GM18909 (cell line): ENCODE results near the gene PHAF1.

Source experiments
- ATAC-seq: cut with Tn5 transposase; IDR thresholded peaks from one replicate; pipeline ENCODE4 v1.9.1; 2021; ENCODE audit warnings: mild to moderate bottlenecking; ENCODE audit not compliant: unreplicated experiment, poor library complexity

Gene PHAF1

DNA sequence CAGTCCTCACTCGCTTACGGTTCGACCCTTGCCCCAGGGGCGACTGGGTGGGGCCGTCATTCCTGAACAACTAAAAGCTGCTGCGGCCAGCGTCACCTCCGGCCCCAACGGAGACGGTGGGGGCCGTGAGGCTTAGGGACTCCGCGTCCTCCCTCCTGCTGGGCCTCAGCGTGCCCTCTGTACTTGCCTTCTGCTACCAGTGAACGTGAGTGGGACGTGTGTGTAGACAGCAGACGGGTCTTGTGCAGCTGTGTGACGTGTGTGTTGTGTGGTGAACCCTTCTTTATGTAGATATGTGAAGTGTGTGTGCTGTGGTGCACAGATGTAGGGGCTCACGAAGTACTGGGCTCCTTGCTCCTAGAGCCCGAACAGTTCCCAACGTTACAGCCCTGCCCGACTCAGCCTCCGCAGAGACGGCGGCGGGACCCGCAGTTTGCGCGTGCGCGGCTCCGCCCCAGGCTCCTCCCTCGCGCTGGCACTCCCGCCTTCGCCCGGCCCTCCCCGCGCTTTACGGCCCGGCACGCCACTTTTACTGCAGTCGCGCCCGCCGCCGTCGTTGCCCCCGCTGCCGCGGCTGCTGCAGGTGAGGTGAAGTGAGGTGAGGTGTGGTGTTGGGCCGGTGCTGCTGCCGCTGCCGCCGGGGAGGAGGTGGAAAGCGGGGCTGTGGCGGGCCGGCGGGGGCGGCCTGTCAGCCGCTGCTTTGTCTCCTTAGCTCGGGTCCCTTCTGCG is at the start of gene PHAF1:
Gene PHAF1 (plus strand): TSS at position 535 of the 729 bp plus-strand sequence. CDS start 235 bp downstream, outside the sequence.
- ATAC-seq: peak; percentile 79

DNA sequence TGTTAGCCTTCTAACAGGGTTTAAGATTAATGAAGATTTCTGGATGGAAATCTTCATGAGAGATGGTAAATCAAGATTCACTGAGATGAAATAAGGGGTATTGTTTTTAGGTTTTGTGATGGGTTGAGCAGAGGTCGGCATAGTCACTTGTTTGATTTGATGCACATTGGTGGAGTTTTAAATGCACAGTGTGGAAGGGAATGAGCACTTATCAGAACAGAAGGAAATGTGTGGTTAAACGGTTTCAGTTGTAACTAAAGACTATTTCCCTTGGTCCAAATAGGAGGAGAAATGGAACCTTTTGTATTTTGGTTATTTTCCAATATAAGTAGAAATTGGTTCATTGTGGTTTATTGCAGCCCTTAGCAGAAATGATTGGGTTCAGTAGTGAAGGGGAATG is 46.7 kb upstream of the PHAF1 start:
- no peak for ATAC-seq

DNA sequence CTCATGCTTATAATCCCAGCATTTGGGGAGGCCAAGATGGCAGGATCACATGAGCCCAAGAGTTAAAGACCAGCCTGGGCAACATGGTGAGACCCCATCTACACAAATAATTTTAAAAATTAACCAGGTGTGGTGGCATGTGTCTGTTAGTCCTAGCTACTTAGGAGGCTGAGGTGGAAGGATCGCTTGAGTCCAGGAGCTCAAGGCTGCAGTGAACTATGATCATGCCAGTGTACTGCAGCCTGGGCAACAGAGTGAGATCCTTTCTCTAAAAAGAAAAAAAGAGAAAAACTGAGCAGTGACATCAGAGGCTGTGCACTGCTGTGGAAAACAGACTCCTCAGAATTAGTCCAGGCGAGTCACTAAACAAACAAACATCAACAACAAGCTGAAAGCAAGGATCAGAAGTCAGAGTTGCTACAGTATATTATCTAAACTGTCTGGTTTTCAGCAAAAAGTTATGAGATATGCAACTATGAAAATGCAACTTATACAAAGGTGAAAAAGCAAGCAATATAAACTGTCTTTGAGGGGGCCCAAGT is 41.5 kb upstream of the PHAF1 start:
- ATAC-seq: no peak

DNA sequence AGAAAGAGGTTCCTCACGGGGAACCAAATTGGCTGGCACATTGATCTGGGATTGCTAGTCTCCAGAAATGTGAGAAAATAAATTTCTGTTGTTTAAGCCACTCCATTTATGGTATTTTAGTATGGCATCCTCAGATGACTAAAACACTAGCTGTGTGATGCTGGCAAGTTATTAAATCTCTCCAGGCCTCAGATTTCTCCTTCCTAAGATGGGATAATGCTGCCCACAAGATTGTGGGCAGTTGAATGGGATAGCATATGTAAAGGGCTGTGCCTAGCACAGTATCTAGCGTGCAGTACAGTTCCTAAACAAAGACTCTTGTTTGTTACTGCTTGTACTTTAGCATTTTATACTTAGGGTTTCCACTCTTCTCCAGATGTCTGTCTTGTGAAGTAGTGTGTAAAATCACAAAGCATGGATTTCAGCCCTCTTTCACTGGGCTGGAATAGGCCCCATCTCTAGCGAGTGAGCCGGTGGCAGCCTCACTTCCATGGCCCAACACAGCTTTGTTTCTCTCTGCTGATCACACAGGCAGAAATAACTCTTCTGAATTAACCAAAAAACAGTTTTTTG is 38.2 kb upstream of the PHAF1 start:
- no peak for ATAC-seq

DNA sequence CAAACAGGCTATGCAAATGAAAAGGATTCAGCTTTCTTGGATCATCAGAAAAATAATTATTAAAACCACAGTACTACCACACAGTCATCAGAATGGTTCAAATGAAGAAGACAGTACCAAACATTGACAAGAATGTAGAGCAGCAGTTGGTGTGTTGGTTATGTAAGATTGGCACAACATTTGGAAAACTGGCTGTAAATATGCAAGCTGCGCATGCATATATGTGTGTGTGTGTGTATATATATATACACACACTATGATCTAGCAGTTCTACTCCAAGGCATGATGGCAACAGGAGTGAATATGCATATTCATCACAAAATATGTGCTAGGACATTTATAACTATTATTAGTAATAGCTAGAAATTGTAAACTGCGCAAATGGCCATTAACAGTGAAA is 34.4 kb upstream of the PHAF1 start:
- ATAC-seq: no peak

DNA sequence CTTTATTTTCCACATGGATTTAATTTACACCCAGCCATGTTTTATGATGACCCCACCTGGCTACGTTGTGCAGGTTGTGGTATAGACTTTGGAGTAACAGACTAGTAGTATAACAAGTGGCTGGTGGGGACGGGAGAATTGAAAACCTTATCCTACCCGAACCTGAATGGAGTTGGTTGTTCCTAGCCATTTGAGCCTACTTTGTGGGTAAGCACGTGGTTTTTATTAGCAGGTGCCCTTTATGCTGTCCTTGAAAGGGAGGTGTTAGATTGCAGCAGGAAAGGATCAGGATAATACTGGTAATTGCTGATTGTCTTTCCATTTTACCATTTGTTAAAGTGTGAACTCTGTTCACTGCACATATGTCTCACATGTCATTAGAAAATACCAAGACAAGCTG is 31.9 kb upstream of the PHAF1 start:
- no peak for ATAC-seq

DNA sequence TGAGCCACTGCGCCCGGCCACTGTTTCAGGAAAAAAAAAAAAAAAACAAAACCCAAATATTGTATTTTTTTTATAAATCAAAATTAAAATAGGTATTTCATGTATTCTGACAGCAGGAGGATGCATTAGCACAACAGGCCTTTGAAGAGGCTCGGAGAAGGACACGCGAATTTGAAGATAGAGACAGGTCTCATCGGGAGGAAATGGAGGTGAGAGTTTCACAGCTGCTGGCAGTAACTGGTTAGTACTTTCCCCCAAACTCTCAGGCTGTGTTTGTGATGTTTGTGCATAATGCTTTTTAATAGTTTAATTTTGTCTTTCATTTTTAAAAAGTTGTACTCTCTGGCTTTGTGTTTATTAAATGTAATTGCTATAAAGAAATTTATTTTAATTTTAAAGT is 27.6 kb upstream of the PHAF1 start:
- ATAC-seq: no peak

DNA sequence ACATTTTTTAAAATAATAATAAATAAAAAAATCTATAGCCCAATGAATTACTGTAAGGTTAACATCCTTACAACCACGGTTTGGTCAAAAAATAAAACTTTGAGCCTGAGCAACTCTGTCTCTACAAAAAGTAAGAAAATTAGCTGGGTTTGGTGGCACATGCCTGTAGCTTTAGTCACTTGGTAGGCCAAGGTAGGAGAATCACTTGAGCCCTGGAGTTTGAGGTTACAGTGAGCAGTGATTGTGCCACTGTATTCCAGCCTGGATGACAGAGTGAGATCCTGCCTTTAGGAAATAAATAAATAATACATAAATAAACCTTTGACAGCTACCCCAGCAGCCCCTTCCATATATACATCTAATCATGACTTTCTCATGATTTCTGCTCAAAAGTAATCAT is 26.9 kb upstream of the PHAF1 start:
- no peak for ATAC-seq

DNA sequence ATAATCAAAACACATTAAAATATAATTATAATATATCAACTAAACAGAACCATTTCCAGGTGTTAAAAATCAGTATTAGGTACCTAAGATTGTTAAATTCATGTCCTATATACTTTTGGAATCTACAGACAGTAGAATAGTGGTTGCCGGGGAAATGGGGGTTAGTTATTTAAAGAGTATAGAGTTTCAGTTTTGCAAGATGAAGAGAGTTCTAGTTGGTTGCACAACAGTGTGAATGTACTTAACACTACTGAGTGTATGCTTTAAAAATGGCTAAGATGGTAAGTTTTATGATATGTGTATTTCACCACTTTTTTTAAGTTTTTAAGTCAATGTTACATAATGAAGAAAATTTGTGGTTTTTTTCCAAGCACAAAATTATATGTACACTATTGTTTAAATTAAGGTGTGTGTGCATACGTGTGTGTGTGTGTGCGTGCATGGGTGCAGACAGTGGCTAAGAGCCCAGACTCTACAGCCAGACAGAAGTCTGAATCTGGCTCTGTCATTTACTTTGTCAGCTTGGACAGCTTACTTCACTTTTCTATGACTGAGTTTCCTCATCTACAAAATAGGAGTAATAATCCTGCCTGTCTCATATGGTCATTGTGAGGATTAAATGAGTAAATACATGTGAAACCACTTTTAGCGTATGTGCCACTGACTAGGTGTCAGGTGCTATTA is 25.3 kb upstream of the PHAF1 start:
- peak; percentile 70 for ATAC-seq

DNA sequence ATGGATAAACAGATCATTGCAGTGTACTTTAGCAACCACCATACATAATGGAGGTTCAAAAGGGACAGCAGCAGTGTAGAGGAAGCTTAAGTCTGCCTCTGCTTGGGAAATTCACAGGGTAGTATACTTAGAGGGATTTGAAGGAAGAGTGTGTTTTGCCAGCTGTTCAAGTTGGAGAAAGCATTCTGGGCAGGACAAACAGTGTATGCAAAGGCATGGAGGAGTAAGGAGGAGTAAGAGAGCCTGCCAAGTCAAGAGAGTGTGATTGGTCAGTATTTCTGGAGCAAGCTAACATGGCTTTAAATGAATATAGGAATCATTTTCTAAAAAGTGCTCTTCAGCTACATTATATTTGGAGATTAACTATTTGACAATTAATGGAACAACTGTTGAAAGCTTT is 22.9 kb upstream of the PHAF1 start:
- no peak for ATAC-seq

DNA sequence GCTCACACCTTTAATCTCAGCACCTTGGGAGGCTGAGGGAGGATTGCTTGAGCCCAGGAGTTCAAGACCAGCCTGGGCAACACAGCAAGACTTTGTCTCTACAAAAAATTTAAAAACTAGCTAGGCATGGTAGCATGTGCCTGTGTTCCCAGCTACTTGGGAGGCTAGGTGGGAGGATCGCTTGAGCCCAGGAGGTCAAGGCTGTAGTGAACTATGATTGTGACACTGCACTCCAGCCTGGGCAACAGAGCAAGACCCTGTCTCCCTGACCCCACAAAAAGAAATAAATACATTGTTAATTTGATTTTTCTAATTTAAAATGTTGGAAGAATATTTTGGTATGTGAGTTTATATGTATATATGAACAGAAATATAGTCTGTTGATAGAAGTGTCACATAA is 22.4 kb upstream of the PHAF1 start:
- ATAC-seq: no peak

DNA sequence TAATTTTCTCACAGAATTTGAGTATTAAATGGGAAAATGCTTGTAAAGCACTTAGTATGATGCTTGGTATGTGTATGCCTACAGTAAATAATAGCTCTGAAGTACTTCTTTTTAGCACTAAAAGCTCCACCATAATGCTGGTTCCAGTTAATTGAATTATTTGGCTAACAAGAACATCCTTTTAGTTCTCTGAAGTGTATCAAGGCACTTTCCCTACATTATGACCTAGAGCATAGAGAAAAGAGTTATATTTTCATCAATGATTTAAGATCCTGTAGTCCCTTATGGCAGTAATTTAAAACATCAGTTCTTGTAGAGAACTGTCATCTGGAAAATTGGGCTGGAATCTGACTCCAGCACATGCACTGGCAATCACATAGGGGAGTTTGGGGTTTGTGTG is 21.9 kb upstream of the PHAF1 start:
- no peak for ATAC-seq

DNA sequence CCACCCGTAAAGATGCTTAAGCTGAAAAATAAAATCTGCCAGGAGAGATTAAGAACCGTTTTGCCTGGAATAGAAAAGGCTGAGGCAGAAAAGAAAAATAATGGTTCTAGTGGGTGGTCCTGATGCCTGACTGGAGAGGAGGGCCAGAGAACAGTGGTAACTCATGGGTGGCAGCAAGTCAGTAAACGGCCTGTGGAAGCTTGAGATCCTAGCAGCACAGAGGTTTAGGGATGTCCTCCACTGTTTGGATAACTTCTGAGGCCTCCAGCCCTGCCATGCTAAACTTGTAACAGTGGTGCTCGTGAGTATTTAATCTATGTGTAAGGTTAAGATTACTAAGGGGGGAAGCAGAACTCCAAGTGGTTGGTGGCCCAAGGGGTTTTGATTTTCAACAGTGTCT is 21.2 kb upstream of the PHAF1 start:
- ATAC-seq: no peak

DNA sequence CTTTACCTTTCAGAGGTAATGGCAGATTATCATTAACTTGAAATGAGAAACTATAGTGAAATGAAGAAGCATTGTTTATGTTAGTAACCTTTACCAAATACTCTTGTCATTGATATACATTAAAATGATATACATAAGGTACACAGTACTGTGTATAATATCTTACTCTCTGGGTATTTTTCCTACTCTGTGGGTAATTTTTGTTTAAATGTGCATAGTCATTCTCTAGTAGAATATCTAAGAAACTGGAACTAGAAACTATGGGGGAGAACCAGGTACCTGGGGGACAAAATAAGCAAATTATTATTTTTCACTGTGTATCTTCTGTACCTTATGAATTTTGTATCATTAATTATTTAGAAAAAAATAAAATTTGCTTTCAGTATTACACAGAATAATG is 20.6 kb upstream of the PHAF1 start:
- no peak for ATAC-seq

DNA sequence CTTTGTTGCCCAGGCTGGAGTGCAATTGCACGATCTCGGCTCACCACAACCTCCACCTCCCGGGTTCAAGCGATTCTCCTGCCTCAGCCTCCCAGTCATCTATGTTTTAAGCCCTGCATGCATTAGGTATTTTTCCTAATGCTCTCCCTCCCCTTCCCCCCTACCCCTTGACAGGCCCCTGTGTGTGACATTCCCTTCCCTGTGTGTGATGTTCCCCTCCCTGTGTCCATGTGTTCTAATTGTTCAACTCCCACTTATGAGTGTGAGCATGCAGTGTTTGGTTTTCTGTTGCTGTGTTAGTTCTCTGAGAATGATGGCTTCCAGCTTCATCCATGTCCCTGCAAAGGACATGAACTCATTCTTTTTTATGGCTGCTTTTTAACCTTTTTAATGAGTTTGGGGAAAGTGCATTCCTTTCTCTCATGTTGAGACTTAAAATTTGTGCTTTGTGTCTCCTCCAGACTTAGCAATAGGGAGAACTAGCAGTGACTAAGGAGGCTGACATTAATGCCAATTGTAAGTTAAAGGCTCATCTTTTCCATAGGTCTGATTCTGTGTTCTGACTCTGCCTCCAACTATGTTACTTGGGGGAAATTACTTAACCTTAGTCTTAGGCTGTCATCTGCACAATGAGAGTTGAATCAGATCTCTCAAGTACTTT is 17.7 kb upstream of the PHAF1 start:
- no peak for ATAC-seq

DNA sequence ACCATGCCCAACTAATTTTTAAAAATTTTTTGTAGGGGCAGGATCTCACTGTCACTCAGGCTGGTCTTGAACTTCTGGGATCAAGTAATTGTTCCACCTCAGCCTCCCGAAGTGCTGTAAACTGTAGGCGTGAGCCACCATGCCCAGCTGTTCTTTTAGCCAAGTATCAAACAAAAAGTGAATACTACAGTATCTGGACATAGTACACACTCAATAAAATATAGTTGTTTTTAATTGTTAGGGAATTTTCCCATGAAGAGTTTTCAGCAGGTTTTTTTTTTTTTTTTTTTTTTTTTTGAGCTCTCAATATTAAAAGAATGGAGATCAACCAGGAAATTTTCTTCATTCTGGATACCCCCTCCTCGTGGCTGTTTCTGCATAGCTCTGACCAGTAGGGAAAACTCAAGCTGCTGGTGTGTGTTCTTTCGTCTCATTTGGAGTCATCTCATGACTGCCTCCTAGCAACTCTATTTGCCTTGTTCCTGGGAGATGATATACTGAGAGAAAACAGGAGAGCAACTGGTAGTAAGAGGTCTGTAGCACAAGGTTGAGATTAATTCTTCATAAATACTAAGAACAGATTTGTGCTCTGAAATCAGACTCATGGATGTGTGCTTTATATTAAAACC is 16.5 kb upstream of the PHAF1 start:
- no peak for ATAC-seq

DNA sequence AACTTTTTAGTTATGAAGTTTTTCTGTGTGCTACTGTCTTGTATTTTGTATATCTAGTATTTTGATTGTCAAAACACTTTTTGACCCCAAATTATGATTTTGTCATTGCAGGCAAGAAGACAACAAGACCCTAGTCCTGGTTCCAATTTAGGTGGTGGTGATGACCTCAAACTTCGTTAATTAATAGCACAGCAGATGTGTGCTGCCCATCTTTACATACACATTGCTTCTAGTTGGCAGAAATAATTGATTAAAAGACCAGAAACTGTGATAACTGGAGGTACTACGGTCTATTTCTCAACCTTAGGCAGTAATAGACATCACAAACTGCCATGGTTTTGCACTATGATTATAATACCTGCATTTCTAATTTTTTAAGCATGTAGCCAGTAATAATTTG is 11.1 kb upstream of the PHAF1 start:
- ATAC-seq: no peak

DNA sequence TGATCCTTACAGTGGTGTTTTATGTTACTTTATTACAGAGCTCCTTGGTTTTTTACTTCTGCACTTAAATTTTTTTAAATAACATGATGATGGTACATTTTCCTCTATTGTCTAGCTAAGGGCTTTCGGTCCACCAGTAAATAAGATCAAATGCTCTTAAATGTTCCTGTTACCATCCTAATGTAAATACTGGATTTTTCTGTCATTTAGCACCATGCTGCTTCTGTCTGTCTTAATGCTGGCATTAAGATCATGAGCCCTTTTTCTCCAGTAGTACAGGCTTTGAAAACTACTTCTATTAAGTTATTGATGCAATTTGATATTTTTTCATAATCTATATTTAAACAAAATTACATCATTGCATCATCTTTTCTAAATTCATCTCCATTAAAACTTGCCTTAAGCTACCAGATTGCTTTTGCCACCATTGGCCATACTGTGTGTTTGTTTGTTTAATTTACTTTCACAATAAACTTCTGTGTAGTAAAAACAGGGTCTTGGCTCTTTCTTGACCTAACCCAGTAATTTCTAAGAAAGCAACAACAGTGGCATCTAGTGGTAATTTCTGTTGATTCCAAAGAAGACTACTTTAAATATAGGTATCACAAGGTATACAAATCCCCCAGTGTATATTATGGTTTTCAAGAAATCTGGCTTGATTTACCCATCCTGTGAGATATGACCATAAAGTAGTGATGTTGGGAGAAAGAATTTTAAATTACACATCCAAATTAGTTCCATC is 9.0 kb upstream of the PHAF1 start:
- no peak for ATAC-seq

DNA sequence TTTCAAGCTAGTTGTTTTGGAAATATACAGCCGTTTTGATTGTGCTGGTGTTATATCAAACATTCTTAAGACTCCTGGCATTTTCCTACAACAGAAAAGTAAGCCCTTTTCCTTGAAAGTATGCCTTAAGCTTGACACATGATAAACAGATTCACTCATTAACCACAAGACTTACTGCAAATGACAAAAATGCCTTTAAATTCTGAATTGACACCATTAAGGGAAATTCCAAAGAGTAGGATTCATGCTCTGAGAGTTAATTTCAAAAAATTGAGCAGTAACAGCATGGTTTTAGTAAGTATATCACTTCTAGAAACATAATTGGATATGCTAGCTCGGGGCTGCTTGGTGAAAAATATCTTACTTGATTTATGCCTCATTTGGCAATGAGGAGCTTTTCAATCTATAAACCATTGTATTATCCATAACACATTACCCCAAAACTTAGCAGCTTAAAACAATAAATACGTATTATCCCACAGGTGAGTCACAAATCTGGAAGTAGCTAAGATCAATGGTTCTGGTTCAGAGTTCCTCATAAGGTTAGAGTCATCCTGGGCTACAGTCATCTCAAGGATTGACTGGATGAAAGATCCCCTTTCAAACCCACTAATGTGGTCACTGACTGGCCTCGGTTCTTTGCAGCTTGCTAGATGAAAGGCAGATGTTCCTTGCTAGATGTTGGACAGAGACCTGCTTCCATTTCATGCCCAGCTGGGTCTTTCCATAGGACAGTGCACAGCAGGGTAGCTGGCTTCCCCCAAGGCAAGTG is 8.2 kb upstream of the PHAF1 start:
- no peak for ATAC-seq
